ENCODE results near the gene SH3D19.
"Not testable (repeated sequence)": the region's sequence is repeated elsewhere in the genome, so short reads cannot be mapped to it uniquely, and the experiment has no call there.

Gene SH3D19

DNA sequence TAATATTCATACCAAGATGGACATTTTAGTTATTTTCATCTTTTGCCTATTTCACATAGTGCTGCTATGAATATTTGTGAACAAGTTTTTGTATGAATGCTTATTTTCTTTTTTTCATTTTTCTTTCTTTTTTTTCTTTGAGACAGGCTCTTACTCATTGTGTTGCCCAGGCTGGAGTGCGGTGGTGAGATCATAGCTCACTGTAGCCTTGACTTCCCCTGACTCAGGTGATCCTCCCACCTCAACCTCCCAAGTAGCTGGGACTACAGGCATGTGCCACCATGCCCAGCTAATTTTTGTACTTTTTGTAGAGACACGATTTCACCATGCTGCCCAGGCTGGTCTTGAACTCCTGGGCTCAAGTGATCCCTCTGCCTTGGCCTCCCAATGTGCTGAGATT, 247.4 kb downstream of the SH3D19 start:
- WGBS (ENCODE audit: insufficient coverage): 100% methylated on average over 2 of the region's 2 CpGs

DNA sequence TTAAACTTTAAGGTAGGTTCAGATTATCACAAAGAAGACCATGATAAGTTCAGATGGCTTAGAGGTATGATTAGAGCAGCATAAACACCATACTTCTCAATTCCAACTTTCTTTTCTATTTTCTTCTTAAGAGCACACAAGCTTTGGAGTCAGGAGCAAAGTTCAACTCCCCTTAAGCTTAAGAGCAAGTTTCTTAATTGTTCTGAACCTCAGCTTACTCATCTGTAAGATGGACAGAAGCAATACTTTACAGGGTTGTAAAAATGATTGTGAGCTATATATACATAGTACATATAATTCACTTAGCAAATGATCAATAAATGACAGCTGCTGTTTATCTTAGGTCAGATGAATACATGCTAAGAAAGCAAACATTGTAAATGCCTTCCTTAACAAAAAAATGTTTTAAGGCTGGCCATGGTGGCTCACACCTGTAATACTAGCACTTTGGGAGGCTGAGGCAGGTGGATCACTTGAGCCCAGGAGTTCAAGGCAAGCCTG, 250.9 kb downstream of the SH3D19 start:
- no peaks in the 10 kb centered on the region for H3K27me3 ChIP-seq (replicated peaks in 2 of 5; ENCODE audit: control insufficient read depth in 4 of 5, insufficient read depth in 5 of 5, low read length in 4 of 5)
- no peaks in the 10 kb centered on the region for H3K36me3 ChIP-seq (ENCODE audit: control insufficient read depth in 4 of 4, insufficient read depth in 4 of 4, low read length in 3 of 4)
- DNase-seq: no peak
- POLR2A ChIA-PET: interaction anchor here (0.7 kb wide), 1 partner anchor 8 kb away, joined by 3 read pairs; no protein-coding TSS in a partner anchor
- H3K27ac ChIP-seq (ENCODE audit: insufficient read depth in 1 of 2, low read depth in 1 of 2, low read length in 2 of 2, poor library complexity in 1 of 2, severe bottlenecking in 2 of 2): no peak overlapping the region
- H3K4me1 ChIP-seq (ENCODE audit: control extremely low read depth in 1 of 4, control insufficient read depth in 4 of 4, insufficient read depth in 4 of 4, low read length in 3 of 4): no peaks in the 10 kb centered on the region
- H3K9me3 ChIP-seq (ENCODE audit: control extremely low read depth in 1 of 5, control insufficient read depth in 4 of 5, insufficient read depth in 2 of 5, low read depth in 1 of 5, low read length in 4 of 5): no peaks in the 10 kb centered on the region
- H3K4me3 ChIP-seq (ENCODE audit: control insufficient read depth in 1 of 7, extremely low read depth in 1 of 7, insufficient read depth in 4 of 7, low read depth in 2 of 7, low read length in 6 of 7): no peak overlapping the region
- CTCF ChIA-PET: interaction anchor here (1.2 to 1.8 kb wide), 2 partner anchors 11 to 24 kb away, joined by 3 to 7 read pairs; no protein-coding TSS in a partner anchor

More for the DNA sequence above, 247.4 kb downstream of the SH3D19 start:
- H3K4me1 ChIP-seq (ENCODE audit: control extremely low read depth in 1 of 4, control insufficient read depth in 4 of 4, insufficient read depth in 4 of 4, low read length in 3 of 4); DNase-seq; H3K4me3 ChIP-seq (ENCODE audit: control insufficient read depth in 1 of 7, extremely low read depth in 1 of 7, insufficient read depth in 4 of 7, low read depth in 2 of 7, low read length in 6 of 7); H3K9me3 ChIP-seq (ENCODE audit: control extremely low read depth in 1 of 5, control insufficient read depth in 4 of 5, insufficient read depth in 2 of 5, low read depth in 1 of 5, low read length in 4 of 5); H3K36me3 ChIP-seq (ENCODE audit: control insufficient read depth in 4 of 4, insufficient read depth in 4 of 4, low read length in 3 of 4); CTCF ChIA-PET; POLR2A ChIA-PET; H3K27me3 ChIP-seq (replicated peaks in 2 of 5; ENCODE audit: control insufficient read depth in 4 of 5, insufficient read depth in 5 of 5, low read length in 4 of 5); H3K27ac ChIP-seq (ENCODE audit: insufficient read depth in 1 of 2, low read depth in 1 of 2, low read length in 2 of 2, poor library complexity in 1 of 2, severe bottlenecking in 2 of 2): not testable (repeated sequence)

Data from common myeloid progenitor, CD34-positive (primary cell).